Neural crest cell (in vitro differentiated cells): Measurements from ENCODE around the gene NRSN2. TPM values are rescaled to one million over a fixed set of nuclear protein-coding genes. Genes with fewer than 3 reads are reported as not detected.

ENCODE experiments used
- DNase-seq: peaks from one replicate; pipeline ENCODE4 v3.0.0; 2021; ENCODE audit warnings: low read depth, mixed read lengths, low spot score
- H3K27ac Mint-ChIP-seq: one replicate; pipeline ENCODE4 v1.8.0; 2021; ENCODE audit warnings: mild to moderate bottlenecking, mixed read lengths; ENCODE audit not compliant: unreplicated experiment
- H3K27me3 Mint-ChIP-seq: 2 replicates; pipeline ENCODE4 v1.8.0; 2021; ENCODE audit warnings: low read depth, mild to moderate bottlenecking, mixed read lengths
- H3K36me3 Mint-ChIP-seq: 2 replicates; pipeline ENCODE4 v1.8.0; 2021; ENCODE audit warnings: low read depth, mild to moderate bottlenecking, mixed read lengths
- H3K4me1 Mint-ChIP-seq: 2 replicates; pipeline ENCODE4 v1.8.0; 2021; ENCODE audit warnings: mixed read lengths
- H3K4me3 Mint-ChIP-seq: one replicate; pipeline ENCODE4 v1.8.0; 2021; ENCODE audit warnings: mild to moderate bottlenecking, mixed read lengths
- H3K9me3 Mint-ChIP-seq: 2 replicates; pipeline ENCODE4 v1.8.0; 2021; ENCODE audit warnings: mixed read lengths
- total RNA-seq: library from RNA; stranded (reverse); gene quantifications from 2 replicates; pipeline ENCODE4 v1.2.1, GENCODE V29; 2021
- TF ChIP-seq, protein P1 (sequence below): fragments of 200-600 bp; sonication (generic); conservative IDR thresholded peaks from 2 replicates; pipeline ENCODE4 v1.5.0; 2021; ENCODE audit warnings: antibody characterized with exemption, mild to moderate bottlenecking

NRSN2 gene
- total RNA-seq, 1 donor from 2014 or later: 42.0 TPM

DNA sequence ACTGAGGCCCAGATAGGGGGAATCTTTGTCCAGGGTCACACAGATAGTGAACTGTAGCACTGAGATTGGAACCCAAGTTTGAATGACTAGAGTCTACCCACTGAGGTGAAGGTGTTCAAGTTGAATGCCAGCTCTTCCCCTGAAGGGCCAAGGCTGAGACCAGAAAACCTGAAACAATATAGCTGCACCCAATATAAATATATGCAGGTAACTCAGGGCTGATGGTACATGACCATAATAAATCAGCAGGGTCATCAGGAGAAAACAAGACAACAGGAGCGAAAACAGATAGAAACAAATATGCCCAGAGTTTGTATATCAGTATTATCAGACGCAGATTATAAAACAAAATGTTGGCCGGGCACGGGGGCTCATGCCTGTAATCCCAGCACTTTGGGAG lies 57.2 kb downstream of the NRSN2 start:
- Mint-ChIP-seq H3K9me3 (peaks cover 3% of the 10 kb centered on the region), H3K27ac (no peak overlapping the region), H3K27me3 (no peaks in the 10 kb centered on the region), H3K4me3 (peak overlapping the region; percentile 73), H3K4me1 (peaks cover 26% of the 10 kb centered on the region), H3K36me3 (no peaks in the 10 kb centered on the region)
- TF ChIP-seq, protein P1, sequence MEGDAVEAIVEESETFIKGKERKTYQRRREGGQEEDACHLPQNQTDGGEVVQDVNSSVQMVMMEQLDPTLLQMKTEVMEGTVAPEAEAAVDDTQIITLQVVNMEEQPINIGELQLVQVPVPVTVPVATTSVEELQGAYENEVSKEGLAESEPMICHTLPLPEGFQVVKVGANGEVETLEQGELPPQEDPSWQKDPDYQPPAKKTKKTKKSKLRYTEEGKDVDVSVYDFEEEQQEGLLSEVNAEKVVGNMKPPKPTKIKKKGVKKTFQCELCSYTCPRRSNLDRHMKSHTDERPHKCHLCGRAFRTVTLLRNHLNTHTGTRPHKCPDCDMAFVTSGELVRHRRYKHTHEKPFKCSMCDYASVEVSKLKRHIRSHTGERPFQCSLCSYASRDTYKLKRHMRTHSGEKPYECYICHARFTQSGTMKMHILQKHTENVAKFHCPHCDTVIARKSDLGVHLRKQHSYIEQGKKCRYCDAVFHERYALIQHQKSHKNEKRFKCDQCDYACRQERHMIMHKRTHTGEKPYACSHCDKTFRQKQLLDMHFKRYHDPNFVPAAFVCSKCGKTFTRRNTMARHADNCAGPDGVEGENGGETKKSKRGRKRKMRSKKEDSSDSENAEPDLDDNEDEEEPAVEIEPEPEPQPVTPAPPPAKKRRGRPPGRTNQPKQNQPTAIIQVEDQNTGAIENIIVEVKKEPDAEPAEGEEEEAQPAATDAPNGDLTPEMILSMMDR: no peak
- DNase-seq: no peak

Other genes starting within 250 kb of the NRSN2 start
- gene DEFB126, start 204.5 kb upstream of the NRSN2 start, total RNA-seq: not detected in 2 replicates
- not detected in 2 replicates for gene DEFB127, start 189.7 kb upstream of the NRSN2 start, total RNA-seq
- gene DEFB128, start 157.4 kb upstream of the NRSN2 start, total RNA-seq: not detected in 2 replicates
- not detected in 2 replicates for gene DEFB129, start 119.9 kb upstream of the NRSN2 start, total RNA-seq
- gene DEFB132, start 89.4 kb upstream of the NRSN2 start, total RNA-seq: not detected in 2 replicates
- 34.0 and 40.8 TPM in 2 replicates for gene C20orf96, start 56.4 kb upstream of the NRSN2 start, total RNA-seq
- gene ZCCHC3, start 49.5 kb upstream of the NRSN2 start, total RNA-seq: 58.9 and 59.2 TPM in 2 replicates
- gene SOX12, start 21.6 kb upstream of the NRSN2 start, total RNA-seq: 88.7 and 88.8 TPM in 2 replicates
- gene TRIB3, start 33.6 kb downstream of the NRSN2 start, total RNA-seq: 12.5 and 14.4 TPM in 2 replicates
- gene RBCK1, start 61.2 kb downstream of the NRSN2 start, total RNA-seq: 62.4 and 65.2 TPM in 2 replicates
- 30.4 and 33.3 TPM in 2 replicates for gene TBC1D20, start 115.4 kb downstream of the NRSN2 start, total RNA-seq
- 207 and 227 TPM in 2 replicates for gene CSNK2A1, start 196.7 kb downstream of the NRSN2 start, total RNA-seq